Body of pancreas (tissue), 4 donors: ENCODE results near the gene ZNF681.

Experiments
- CTCF ChIP-seq, 7 experiments: fragments of 450-650 bp in 4 of 7; fragments of 200-600 bp in 3 of 7; sonication (generic) in 3 of 7; IDR thresholded peaks; one replicate each; pipeline ENCODE4 v1.5.1; 2016 to 2019; ENCODE audit warnings: antibody characterized with exemption in 7 of 7
- POLR2A ChIP-seq, 3 donors: fragments of 450-650 bp; IDR thresholded peaks; one replicate each; pipeline ENCODE4 v1.6.1; 2016; ENCODE audit warnings: antibody characterized with exemption in 3 of 3, mild to moderate bottlenecking in 2 of 3

DNA sequence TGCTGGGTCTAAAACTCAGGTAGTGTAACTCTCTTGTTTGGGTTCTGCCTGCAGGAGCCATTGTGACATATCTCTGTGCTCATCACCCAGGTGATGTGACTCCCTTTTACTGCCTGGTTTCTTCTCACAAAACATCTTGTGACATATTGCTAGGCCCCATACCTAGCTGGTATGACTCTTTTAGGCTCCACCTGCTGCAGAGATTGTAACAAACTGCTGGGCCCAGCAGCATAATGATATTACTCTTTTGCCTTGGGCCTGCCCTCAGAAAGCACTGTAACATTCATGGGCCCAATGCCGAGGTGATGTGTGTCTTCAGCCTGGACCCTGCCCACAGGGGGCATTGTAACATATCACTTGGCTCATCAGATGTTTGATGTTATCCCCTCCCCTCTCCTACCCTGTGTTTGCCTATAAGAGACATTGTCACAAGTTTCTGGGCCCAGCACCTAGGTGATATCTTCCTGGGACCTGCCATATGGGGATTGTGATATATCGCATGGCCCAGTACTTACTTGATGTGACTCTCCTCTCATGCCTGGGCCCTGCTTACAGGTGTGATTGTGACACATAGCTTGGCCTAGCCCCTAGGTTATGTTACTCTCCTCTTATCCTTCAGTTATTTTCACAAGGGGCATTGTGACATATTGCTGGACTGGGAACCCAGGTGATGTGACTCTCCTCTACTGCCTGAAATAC is 18.0 kb upstream of the ZNF681 start:
- TF ChIP-seq CTCF (IDR thresholded peaks at IDR 0.05), result no peak
- TF ChIP-seq POLR2A (IDR thresholded peaks at IDR 0.05), result no peak
